Osteoblast (primary cell): Measurements from ENCODE around the gene PSMA2. TPM values are rescaled to one million over a fixed set of nuclear protein-coding genes. Genes with fewer than 3 reads are reported as not detected.

Source experiments
- DNase-seq: peaks from one replicate; pipeline ENCODE4 v3.0.0; 2011; ENCODE audit warnings: low spot score, mixed read lengths; ENCODE audit not compliant: insufficient read length; ENCODE audit errors: missing footprints
- H2AFZ ChIP-seq: 2 replicates; pipeline ENCODE4 v1.6.0; 2011; ENCODE audit warnings: mild to moderate bottlenecking, low read length
- H3K27ac ChIP-seq: 2 replicates; pipeline ENCODE4 v1.5.1; 2011; ENCODE audit warnings: mild to moderate bottlenecking, low read depth, low read length, moderate library complexity
- H3K27me3 ChIP-seq: 2 replicates; pipeline ENCODE4 v1.6.0; 2012; ENCODE audit warnings: mild to moderate bottlenecking, control low read depth, inconsistent platforms, low read length, moderate library complexity; ENCODE audit not compliant: insufficient read depth
- H3K36me3 ChIP-seq: 2 replicates; pipeline ENCODE4 v1.5.1; 2011; ENCODE audit warnings: mild to moderate bottlenecking, low read length, control low read depth, moderate library complexity; ENCODE audit not compliant: insufficient read depth
- H3K4me1 ChIP-seq: 2 replicates; pipeline ENCODE4 v1.5.1; 2011; ENCODE audit warnings: mild to moderate bottlenecking, low read length, control low read depth, moderate library complexity; ENCODE audit not compliant: insufficient read depth
- H3K4me2 ChIP-seq: 2 replicates; pipeline ENCODE4 v1.6.0; 2011; ENCODE audit warnings: mild to moderate bottlenecking, low read length; ENCODE audit not compliant: insufficient read depth
- H3K4me3 ChIP-seq: fragments of 200-600 bp; sonication (generic); 3 replicates; pipeline ENCODE4 v1.5.1; 2012; ENCODE audit warnings: mild to moderate bottlenecking, low read length, inconsistent platforms; ENCODE audit not compliant: insufficient read depth
- H3K79me2 ChIP-seq: 2 replicates; pipeline ENCODE4 v1.6.0; 2012; ENCODE audit warnings: mild to moderate bottlenecking, low read length, control low read depth, inconsistent platforms; ENCODE audit not compliant: insufficient read depth
- H3K9me3 ChIP-seq: 2 replicates; pipeline ENCODE4 v1.5.1; 2011; ENCODE audit warnings: low read depth, low read length, control low read depth
- H4K20me1 ChIP-seq: 2 replicates; pipeline ENCODE4 v1.6.0; 2012; ENCODE audit warnings: mild to moderate bottlenecking, low read length, control low read depth; ENCODE audit not compliant: insufficient read depth
- total RNA-seq: library from RNA; depleted of rRNA; stranded (reverse); fragments of >200 nt; gene quantifications from 2 replicates; pipeline ENCODE4 v1.2.3, GENCODE V29; 2012
- TF ChIP-seq, protein P1 (sequence below): IDR thresholded peaks from 2 replicates; pipeline ENCODE4 v1.5.1; 2011; ENCODE audit warnings: mild to moderate bottlenecking, low read depth, low read length, moderate library complexity; ENCODE audit errors: extremely low read depth

PSMA2 gene
- total RNA-seq, 1 donor: 50.3 TPM

DNA sequence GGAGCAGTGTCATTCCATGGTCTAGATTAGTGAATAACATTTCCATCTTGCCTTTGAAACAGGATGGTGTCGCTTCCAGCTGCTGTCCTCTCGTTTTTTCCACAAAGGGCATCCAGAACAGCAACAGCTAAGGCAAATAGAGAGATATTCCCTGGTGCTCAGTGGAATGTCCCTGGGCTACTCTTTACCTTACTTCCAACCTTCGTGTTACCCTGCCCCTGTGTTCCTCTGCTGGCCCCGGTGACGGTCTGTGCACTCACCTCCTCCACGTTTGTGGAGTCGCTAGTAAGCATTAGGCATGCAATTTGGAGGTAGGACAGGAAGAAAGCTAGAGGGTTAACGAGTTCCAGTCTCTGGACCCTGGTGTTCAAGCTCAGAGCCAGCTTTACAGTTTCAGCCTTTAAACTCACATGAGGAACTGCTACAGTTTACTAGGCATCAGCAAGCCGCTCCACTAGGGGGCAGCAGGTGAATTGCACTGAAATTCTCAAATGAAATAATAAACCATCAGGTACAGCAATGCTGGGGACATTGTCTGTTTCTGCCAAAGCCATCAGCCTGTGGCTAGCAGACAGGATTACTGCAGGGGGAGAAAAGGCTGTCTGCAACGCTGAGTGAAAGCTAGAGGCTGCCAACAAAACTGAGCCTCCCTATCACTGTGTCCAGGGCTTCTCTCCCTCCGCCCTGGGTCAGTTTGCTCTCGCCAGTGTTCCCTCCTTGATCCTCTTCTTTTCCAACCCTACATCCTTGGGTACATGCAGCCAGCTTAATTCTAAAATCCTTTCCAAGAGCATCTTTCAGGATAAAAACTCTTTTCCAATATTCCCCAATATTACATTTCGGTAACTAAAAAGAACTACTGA lies 9.2 kb upstream of the PSMA2 start:
- no peaks in the 10 kb centered on the region for H4K20me1 ChIP-seq
- no peak overlapping the region for H3K4me3 ChIP-seq
- H3K4me2 ChIP-seq: no peak overlapping the region
- H2AFZ ChIP-seq: no peak overlapping the region
- no peaks in the 10 kb centered on the region for H3K79me2 ChIP-seq
- peak; percentile 52 for DNase-seq
- TF ChIP-seq, protein P1, sequence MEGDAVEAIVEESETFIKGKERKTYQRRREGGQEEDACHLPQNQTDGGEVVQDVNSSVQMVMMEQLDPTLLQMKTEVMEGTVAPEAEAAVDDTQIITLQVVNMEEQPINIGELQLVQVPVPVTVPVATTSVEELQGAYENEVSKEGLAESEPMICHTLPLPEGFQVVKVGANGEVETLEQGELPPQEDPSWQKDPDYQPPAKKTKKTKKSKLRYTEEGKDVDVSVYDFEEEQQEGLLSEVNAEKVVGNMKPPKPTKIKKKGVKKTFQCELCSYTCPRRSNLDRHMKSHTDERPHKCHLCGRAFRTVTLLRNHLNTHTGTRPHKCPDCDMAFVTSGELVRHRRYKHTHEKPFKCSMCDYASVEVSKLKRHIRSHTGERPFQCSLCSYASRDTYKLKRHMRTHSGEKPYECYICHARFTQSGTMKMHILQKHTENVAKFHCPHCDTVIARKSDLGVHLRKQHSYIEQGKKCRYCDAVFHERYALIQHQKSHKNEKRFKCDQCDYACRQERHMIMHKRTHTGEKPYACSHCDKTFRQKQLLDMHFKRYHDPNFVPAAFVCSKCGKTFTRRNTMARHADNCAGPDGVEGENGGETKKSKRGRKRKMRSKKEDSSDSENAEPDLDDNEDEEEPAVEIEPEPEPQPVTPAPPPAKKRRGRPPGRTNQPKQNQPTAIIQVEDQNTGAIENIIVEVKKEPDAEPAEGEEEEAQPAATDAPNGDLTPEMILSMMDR: peak; percentile 94
- no peaks in the 10 kb centered on the region for H3K9me3 ChIP-seq
- no peaks in the 10 kb centered on the region for H3K27me3 ChIP-seq
- H3K36me3 ChIP-seq: peaks cover 18% of the 10 kb centered on the region
- H3K27ac ChIP-seq: no peak overlapping the region
- no peaks in the 10 kb centered on the region for H3K4me1 ChIP-seq

DNA sequence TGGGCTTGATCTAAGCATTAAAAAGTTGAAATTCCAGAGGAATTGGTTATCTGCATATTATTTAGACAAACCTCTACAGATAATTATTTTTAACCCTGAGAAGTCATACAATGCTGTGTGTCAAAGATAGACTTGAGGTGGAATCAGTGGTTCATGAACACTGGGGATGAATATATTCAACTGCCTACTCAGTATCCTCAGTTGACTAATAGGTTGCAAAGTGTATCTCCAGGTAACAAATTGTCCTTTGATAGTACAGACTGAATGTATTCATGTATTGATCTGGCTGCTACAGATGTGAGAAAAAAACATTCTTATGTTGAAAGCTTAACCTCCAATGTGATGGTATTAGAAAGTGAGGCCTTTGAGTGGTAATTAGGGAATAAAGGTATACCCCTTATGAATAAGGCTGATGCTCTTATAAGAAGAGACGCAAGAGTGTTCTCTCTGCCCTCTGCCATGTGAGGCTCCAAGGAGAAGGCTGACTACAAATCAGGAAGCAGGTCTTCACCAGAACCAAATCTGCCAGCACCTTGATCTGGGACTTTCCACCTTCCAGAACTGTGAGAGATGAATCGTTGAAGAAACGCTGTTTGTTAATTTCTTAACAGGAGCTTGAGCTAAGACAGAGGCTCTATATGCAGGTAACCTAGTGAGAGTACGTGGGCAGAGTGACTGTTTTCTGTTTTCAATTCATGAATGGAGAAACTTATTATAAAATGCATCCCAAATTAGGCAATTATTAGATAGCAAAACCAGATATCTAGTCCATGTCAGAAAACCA lies 7.7 kb upstream of the PSMA2 start:
- Histone ChIP-seq H3K9me3 (no peaks in the 10 kb centered on the region), H3K4me3 (no peak overlapping the region), H3K27ac (no peak overlapping the region), H3K27me3 (no peaks in the 10 kb centered on the region), H3K79me2 (peaks cover 7% of the 10 kb centered on the region), H3K4me1 (no peaks in the 10 kb centered on the region), H3K4me2 (no peak overlapping the region), H4K20me1 (no peaks in the 10 kb centered on the region), H3K36me3 (peaks cover 33% of the 10 kb centered on the region), H2AFZ (no peak overlapping the region)
- no peak for DNase-seq
- TF ChIP-seq, protein P1: no peak

- peaks cover 33% of the 10 kb centered on the region for H3K36me3 ChIP-seq
- peaks cover 42% of the 10 kb centered on the region for H3K79me2 ChIP-seq
- no peaks in the 10 kb centered on the region for H3K27me3 ChIP-seq
- H2AFZ ChIP-seq: no peak overlapping the region
- TF ChIP-seq, protein P1: no peak
- H3K4me3 ChIP-seq: no peak overlapping the region
- peaks cover 7% of the 10 kb centered on the region for H3K4me1 ChIP-seq
- peaks cover 11% of the 10 kb centered on the region for H4K20me1 ChIP-seq
- no peak overlapping the region for H3K27ac ChIP-seq
- H3K9me3 ChIP-seq: no peaks in the 10 kb centered on the region
- DNase-seq: no peak
- no peak overlapping the region for H3K4me2 ChIP-seq
Measured at GRCh38 chr7:42935861-42936260, 3.9 kb upstream of the PSMA2 start.

DNA sequence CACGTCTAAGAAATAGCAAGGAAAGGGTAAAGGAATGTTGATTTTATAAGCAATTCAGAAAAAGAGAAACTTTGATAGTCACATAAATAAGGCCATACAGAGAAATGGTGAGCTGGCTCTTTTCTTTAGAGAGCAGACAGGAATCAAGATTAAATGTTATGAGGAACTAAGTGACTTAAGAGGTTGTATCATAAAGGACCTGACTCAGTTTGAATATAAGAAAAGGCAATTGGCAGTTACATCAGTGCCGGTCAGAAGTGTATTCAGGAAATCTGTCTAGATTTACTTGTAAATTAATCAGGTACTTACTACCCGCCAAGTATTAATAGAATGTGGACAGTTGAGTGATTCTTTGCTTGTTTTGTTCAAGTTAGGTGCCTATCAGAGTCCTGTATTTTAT lies 2.3 kb upstream of the PSMA2 start:
- Histone ChIP-seq H2AFZ (no peak overlapping the region), H3K27ac (no peak overlapping the region), H3K9me3 (no peaks in the 10 kb centered on the region), H4K20me1 (peaks cover 23% of the 10 kb centered on the region), H3K36me3 (peaks cover 33% of the 10 kb centered on the region), H3K4me2 (no peak overlapping the region), H3K4me1 (peaks cover 19% of the 10 kb centered on the region), H3K27me3 (no peaks in the 10 kb centered on the region), H3K79me2 (peaks cover 58% of the 10 kb centered on the region), H3K4me3 (no peak overlapping the region)
- TF ChIP-seq, protein P1: no peak
- no peak for DNase-seq
